GM19351 (cell line): ENCODE data around the gene LRWD1.
A peak's percentile ranks its signal among the peaks of the same experiment; 100 is the strongest.
"Not testable (repeated sequence)": the region's sequence is repeated elsewhere in the genome, so short reads cannot be mapped to it uniquely, and the experiment has no call there.

Source experiments
- ATAC-seq: cut with Tn5 transposase; IDR thresholded peaks from one replicate; pipeline ENCODE4 v1.9.1; 2021; ENCODE audit warnings: mild to moderate bottlenecking, moderate library complexity; ENCODE audit not compliant: unreplicated experiment

The LRWD1 gene

GRCh38 chr7:102494026-102494425 is 29.2 kb downstream of the LRWD1 start:
- not testable (repeated sequence) for ATAC-seq

GRCh38 chr7:102494473-102495149 is 29.8 kb downstream of the LRWD1 start:
- peak; percentile 64 for ATAC-seq

GRCh38 chr7:102496861-102497260 is 32.1 kb downstream of the LRWD1 start:
- ATAC-seq = not testable (repeated sequence)

GRCh38 chr7:102497308-102497707 is 32.5 kb downstream of the LRWD1 start:
- ATAC-seq = not testable (repeated sequence)

GRCh38 chr7:102498321-102498720 is 33.5 kb downstream of the LRWD1 start:
- not testable (repeated sequence) for ATAC-seq

- ATAC-seq = not testable (repeated sequence)
Observed at GRCh38 chr7:102503141-102503540, 38.4 kb downstream of the LRWD1 start.

- ATAC-seq = not testable (repeated sequence)
Observed at GRCh38 chr7:102505298-102506185, 40.8 kb downstream of the LRWD1 start.

GRCh38 chr7:102507410-102508088 is 42.8 kb downstream of the LRWD1 start:
- ATAC-seq = not testable (repeated sequence)

- ATAC-seq = not testable (repeated sequence)
Observed at GRCh38 chr7:102510575-102510974, 45.8 kb downstream of the LRWD1 start.

- ATAC-seq = peak; percentile 42
Observed at GRCh38 chr7:102511860-102512522, 47.2 kb downstream of the LRWD1 start.

- not testable (repeated sequence) for ATAC-seq
Observed at GRCh38 chr7:102512642-102513221, 47.9 kb downstream of the LRWD1 start.

- ATAC-seq = peak; percentile 67
Observed at GRCh38 chr7:102514881-102515721, 50.3 kb downstream of the LRWD1 start.

GRCh38 chr7:102515889-102516288 is 51.1 kb downstream of the LRWD1 start:
- not testable (repeated sequence) for ATAC-seq

- peak; percentile 20 for ATAC-seq
Observed at GRCh38 chr7:102516951-102517350, 52.2 kb downstream of the LRWD1 start.

GRCh38 chr7:102517550-102518147 is 52.9 kb downstream of the LRWD1 start, which contains the start of gene RASA4B:
Gene RASA4B (minus strand): TSS chr7:102517777. CDS start chr7:102517710, 67 bp downstream.
- ATAC-seq = peak; percentile 71

- ATAC-seq = not testable (repeated sequence)
Observed at GRCh38 chr7:102520797-102521196, 56.0 kb downstream of the LRWD1 start.
